HepG2 (cell line): ENCODE results near the gene NMU. TPM values are rescaled to one million over a fixed set of nuclear protein-coding genes. Genes with fewer than 3 reads are reported as not detected.

Experiments used
- CHCHD3 ChIP-seq: sonication (generic); formaldehyde crosslinking; IDR thresholded peaks from 2 replicates; pipeline ENCODE4 v1.8.0; 2022; ENCODE audit warnings: mild to moderate bottlenecking, missing genetic modification reagents, moderate library complexity
- FOXC1 ChIP-seq: sonication (generic); formaldehyde crosslinking; IDR thresholded peaks from 2 replicates; pipeline ENCODE4 v1.8.0; 2022; ENCODE audit warnings: mild to moderate bottlenecking, missing genetic modification reagents, borderline replicate concordance
- KDM4B ChIP-seq: sonication (generic); formaldehyde crosslinking; IDR thresholded peaks from 2 replicates; pipeline ENCODE4 v1.4.0; 2020; ENCODE audit warnings: missing genetic modification reagents
- PTBP1 ChIP-seq: fragments of 200-400 bp; formaldehyde crosslinking; IDR thresholded peaks from 2 replicates; pipeline ENCODE4 v1.6.1; 2018; ENCODE audit warnings: low read length, low read depth; ENCODE audit not compliant: poor library complexity, severe bottlenecking
- RBM22 ChIP-seq: fragments of 200-400 bp; formaldehyde crosslinking; optimal IDR thresholded peaks from 2 replicates; pipeline ENCODE3; 2017; ENCODE audit warnings: mild to moderate bottlenecking, low read length, moderate library complexity
- SP1 ChIP-seq, 2 experiments: fragments of 450-650 bp in 1 of 2; sonication (generic) in 1 of 2; formaldehyde crosslinking in 1 of 2; IDR thresholded peaks; 2 replicates each; pipeline versions ENCODE4 v1.4.0 to v1.6.1; 2016 to 2020; ENCODE audit warnings: missing genetic modification reagents in 1 of 2
- SP4 ChIP-seq: sonication (generic); formaldehyde crosslinking; IDR thresholded peaks from 2 replicates; pipeline ENCODE4 v1.8.1; 2023; ENCODE audit warnings: mild to moderate bottlenecking, missing genetic modification reagents
- TOPORS ChIP-seq: sonication (generic); formaldehyde crosslinking; IDR thresholded peaks from 2 replicates; pipeline ENCODE4 v1.8.0; 2023; ENCODE audit warnings: mild to moderate bottlenecking, missing genetic modification reagents
- ZNF10 ChIP-seq: sonication (generic); formaldehyde crosslinking; IDR thresholded peaks from 2 replicates; pipeline ENCODE4 v1.4.0; 2020; ENCODE audit warnings: mild to moderate bottlenecking, low read depth, missing genetic modification reagents, borderline replicate concordance
- ZNF30 ChIP-seq: sonication (generic); formaldehyde crosslinking; IDR thresholded peaks from 2 replicates; pipeline ENCODE4 v1.5.0; 2020; ENCODE audit warnings: mild to moderate bottlenecking, missing genetic modification reagents
- ZNF317 ChIP-seq: sonication (generic); formaldehyde crosslinking; IDR thresholded peaks from 2 replicates; pipeline ENCODE4 v1.5.0; 2020; ENCODE audit warnings: mild to moderate bottlenecking, missing genetic modification reagents
- ZNF841 ChIP-seq: sonication (generic); formaldehyde crosslinking; IDR thresholded peaks from 2 replicates; pipeline ENCODE4 v1.8.1; 2023; ENCODE audit warnings: missing genetic modification reagents, borderline replicate concordance
- ZSCAN9 ChIP-seq: IDR thresholded peaks from 2 replicates; pipeline ENCODE4 v1.6.1; 2016; ENCODE audit warnings: borderline replicate concordance
- polyA plus RNA-seq, 8 experiments: library from polyadenylated mRNA; depleted of rRNA in 3 of 8; stranded (reverse) in 7 of 8; unstranded in 1 of 8; fragments of >200 nt; fragmentation: Illumina TruSeq in 4 of 8; extraction: Trizol in 4 of 8; gene quantifications; 2 replicates each; pipeline versions ENCODE4 v1.2.1 to v1.2.3, GENCODE V29; 2011 to 2016; ENCODE audit warnings: low read depth in 4 of 8, missing spikeins in 1 of 8, mixed read lengths in 1 of 8; ENCODE audit not compliant: insufficient read depth in 1 of 8
- total RNA-seq, 5 experiments: library from RNA; depleted of rRNA; stranded (reverse); fragments of >200 nt; fragmentation: Illumina TruSeq; extraction: Trizol; gene quantifications; 2 replicates each; pipeline ENCODE4 v1.2.3, GENCODE V29; 2016; ENCODE audit warnings: low read depth in 1 of 5
- TF ChIP-seq, protein P1 (sequence below): IDR thresholded peaks from 2 replicates; pipeline ENCODE4 v1.6.1; 2016; ENCODE audit warnings: control low read depth
- TF ChIP-seq, protein P2 (sequence below): sonication (generic); formaldehyde crosslinking; IDR thresholded peaks from 2 replicates; pipeline ENCODE4 v1.9.0; 2021; ENCODE audit warnings: missing genetic modification reagents, mild to moderate bottlenecking, borderline replicate concordance
- TF ChIP-seq, protein P3 (sequence below): sonication (generic); formaldehyde crosslinking; IDR thresholded peaks from 2 replicates; pipeline ENCODE4 v1.8.1; 2023; ENCODE audit warnings: mild to moderate bottlenecking, missing genetic modification reagents
- TF ChIP-seq, protein P4 (sequence below): sonication (generic); formaldehyde crosslinking; IDR thresholded peaks from 2 replicates; pipeline ENCODE4 v1.5.0; 2020; ENCODE audit warnings: mild to moderate bottlenecking, missing genetic modification reagents

Gene NMU
- total and polyA plus RNA-seq, 2 of the 13 experiments (the other 11 are each of a cell fraction or from before 2014, with no cell fraction given), result not detected

DNA sequence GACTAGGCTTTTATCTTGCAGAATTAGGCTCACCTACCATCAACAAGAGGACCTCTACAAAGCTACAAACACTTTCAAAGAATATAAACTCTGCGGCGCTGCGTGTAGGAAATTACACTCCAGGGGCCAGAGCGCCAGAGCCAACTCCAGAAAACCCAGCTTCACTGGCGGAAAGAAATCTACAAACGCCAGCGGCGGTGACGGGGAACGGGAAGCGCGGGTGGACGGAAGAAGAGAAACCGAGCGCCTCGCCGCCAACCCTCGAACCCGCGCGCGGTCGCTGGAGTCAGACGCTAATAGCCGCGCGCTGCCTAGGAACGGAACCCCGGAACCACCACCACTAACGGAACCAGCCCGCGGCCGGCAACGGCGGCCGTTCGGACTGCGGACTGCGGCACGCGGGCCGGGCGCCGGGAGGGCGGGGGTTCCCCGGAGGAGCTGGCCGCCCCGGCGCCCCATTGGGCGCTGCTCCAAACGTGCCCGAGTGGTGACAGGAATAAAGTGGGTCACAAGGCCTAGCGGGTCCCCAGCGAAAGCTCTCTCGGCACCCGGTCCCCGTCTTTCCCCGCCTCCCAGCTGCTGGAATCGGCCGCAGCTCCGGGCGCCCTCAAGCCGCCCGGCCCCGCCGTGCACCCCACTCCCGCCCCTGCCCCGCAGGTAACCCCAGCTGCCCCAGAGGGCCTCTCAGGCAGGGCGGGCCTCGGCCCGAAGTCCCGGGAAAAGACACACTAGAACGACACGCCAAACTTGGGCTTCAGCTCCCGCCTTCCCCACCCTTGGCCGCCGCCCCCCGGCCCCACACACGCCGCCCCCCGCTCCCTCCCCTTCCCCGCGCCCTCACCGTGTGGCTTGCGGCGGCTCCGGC, 90.2 kb downstream of the NMU start (continued):
- TF ChIP-seq, protein P1, sequence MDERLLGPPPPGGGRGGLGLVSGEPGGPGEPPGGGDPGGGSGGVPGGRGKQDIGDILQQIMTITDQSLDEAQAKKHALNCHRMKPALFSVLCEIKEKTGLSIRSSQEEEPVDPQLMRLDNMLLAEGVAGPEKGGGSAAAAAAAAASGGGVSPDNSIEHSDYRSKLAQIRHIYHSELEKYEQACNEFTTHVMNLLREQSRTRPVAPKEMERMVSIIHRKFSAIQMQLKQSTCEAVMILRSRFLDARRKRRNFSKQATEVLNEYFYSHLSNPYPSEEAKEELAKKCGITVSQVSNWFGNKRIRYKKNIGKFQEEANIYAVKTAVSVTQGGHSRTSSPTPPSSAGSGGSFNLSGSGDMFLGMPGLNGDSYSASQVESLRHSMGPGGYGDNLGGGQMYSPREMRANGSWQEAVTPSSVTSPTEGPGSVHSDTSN, result no peak
- TF ChIP-seq ZNF10 (CRISPR knock-in tag) (no peak), ZSCAN9 (CRISPR knock-in tag) (no peak), RBM22 (no peak), KDM4B (CRISPR knock-in tag) (no peak), PTBP1 (peak; percentile 68), FOXC1 (CRISPR knock-in tag) (peak; percentile 45; the same call in 1 of the 2 replicates), CHCHD3 (CRISPR knock-in tag) (no peak), ZNF841 (CRISPR knock-in tag) (no peak), SP1 (IDR thresholded peaks at IDR 0.05) (no peak), SP1 (CRISPR knock-in tag; IDR thresholded peaks at IDR 0.05) (no peak), TOPORS (CRISPR knock-in tag) (peak; percentile 61; the same call in 1 of the 2 replicates), ZNF317 (CRISPR knock-in tag) (0 out of 2 replicates have a peak, but pooled peaks have one; percentile 21), ZNF30 (CRISPR knock-in tag) (0 out of 2 replicates have a peak, but pooled peaks have one; percentile 24), SP4 (no peak)
- TF ChIP-seq, protein P2, sequence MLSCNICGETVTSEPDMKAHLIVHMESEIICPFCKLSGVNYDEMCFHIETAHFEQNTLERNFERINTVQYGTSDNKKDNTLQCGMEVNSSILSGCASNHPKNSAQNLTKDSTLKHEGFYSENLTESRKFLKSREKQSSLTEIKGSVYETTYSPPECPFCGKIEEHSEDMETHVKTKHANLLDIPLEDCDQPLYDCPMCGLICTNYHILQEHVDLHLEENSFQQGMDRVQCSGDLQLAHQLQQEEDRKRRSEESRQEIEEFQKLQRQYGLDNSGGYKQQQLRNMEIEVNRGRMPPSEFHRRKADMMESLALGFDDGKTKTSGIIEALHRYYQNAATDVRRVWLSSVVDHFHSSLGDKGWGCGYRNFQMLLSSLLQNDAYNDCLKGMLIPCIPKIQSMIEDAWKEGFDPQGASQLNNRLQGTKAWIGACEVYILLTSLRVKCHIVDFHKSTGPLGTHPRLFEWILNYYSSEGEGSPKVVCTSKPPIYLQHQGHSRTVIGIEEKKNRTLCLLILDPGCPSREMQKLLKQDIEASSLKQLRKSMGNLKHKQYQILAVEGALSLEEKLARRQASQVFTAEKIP, result no peak
- TF ChIP-seq, protein P3, sequence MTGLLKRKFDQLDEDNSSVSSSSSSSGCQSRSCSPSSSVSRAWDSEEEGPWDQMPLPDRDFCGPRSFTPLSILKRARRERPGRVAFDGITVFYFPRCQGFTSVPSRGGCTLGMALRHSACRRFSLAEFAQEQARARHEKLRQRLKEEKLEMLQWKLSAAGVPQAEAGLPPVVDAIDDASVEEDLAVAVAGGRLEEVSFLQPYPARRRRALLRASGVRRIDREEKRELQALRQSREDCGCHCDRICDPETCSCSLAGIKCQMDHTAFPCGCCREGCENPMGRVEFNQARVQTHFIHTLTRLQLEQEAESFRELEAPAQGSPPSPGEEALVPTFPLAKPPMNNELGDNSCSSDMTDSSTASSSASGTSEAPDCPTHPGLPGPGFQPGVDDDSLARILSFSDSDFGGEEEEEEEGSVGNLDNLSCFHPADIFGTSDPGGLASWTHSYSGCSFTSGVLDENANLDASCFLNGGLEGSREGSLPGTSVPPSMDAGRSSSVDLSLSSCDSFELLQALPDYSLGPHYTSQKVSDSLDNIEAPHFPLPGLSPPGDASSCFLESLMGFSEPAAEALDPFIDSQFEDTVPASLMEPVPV (CRISPR knock-in tag), result peak; percentile 37; the same call in 1 of the 2 replicates
- TF ChIP-seq, protein P4, sequence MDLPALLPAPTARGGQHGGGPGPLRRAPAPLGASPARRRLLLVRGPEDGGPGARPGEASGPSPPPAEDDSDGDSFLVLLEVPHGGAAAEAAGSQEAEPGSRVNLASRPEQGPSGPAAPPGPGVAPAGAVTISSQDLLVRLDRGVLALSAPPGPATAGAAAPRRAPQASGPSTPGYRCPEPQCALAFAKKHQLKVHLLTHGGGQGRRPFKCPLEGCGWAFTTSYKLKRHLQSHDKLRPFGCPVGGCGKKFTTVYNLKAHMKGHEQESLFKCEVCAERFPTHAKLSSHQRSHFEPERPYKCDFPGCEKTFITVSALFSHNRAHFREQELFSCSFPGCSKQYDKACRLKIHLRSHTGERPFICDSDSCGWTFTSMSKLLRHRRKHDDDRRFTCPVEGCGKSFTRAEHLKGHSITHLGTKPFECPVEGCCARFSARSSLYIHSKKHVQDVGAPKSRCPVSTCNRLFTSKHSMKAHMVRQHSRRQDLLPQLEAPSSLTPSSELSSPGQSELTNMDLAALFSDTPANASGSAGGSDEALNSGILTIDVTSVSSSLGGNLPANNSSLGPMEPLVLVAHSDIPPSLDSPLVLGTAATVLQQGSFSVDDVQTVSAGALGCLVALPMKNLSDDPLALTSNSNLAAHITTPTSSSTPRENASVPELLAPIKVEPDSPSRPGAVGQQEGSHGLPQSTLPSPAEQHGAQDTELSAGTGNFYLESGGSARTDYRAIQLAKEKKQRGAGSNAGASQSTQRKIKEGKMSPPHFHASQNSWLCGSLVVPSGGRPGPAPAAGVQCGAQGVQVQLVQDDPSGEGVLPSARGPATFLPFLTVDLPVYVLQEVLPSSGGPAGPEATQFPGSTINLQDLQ (CRISPR knock-in tag), result peak; percentile 53; the same call in 1 of the 2 replicates
